Adrenal gland (tissue), 5 donors: Measurements from ENCODE around the gene ADORA2A.

Source experiments
- POLR2A ChIP-seq, 2 donors: fragments of 450-650 bp; IDR thresholded peaks; one replicate each; pipeline ENCODE4 v1.6.1; 2017; ENCODE audit warnings: antibody characterized with exemption in 2 of 2, mild to moderate bottlenecking in 2 of 2, moderate library complexity in 1 of 2
- TF ChIP-seq, protein P1 (sequence below), 6 experiments: fragments of 450-650 bp in 4 of 6; fragments of 200-600 bp in 2 of 6; sonication (generic) in 1 of 6; IDR thresholded peaks; 1 replicate in 5 of 6; 2 replicates in 1 of 6; pipeline versions ENCODE4 v1.5.1 to v1.8.0; 2016 to 2021; ENCODE audit warnings: antibody characterized with exemption in 6 of 6, mild to moderate bottlenecking in 2 of 6, moderate library complexity in 1 of 6
- donor health status: DM: no; HTN: no; CAD: no.

- TF ChIP-seq, protein P1, sequence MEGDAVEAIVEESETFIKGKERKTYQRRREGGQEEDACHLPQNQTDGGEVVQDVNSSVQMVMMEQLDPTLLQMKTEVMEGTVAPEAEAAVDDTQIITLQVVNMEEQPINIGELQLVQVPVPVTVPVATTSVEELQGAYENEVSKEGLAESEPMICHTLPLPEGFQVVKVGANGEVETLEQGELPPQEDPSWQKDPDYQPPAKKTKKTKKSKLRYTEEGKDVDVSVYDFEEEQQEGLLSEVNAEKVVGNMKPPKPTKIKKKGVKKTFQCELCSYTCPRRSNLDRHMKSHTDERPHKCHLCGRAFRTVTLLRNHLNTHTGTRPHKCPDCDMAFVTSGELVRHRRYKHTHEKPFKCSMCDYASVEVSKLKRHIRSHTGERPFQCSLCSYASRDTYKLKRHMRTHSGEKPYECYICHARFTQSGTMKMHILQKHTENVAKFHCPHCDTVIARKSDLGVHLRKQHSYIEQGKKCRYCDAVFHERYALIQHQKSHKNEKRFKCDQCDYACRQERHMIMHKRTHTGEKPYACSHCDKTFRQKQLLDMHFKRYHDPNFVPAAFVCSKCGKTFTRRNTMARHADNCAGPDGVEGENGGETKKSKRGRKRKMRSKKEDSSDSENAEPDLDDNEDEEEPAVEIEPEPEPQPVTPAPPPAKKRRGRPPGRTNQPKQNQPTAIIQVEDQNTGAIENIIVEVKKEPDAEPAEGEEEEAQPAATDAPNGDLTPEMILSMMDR (IDR thresholded peaks at IDR 0.05): no peak
- no peak for TF ChIP-seq POLR2A (IDR thresholded peaks at IDR 0.05)
These were observed 17.1 kb upstream of the ADORA2A start for GRCh38 chr22:24410110-24410856.
